HG02885 (cell line): ENCODE results near the gene TALDO1.

Experiments
- ATAC-seq: cut with Tn5 transposase; IDR thresholded peaks from one replicate; pipeline ENCODE4 v1.9.1; 2021; ENCODE audit warnings: mild to moderate bottlenecking; ENCODE audit not compliant: unreplicated experiment, poor library complexity

The TALDO1 gene

GRCh38 chr11:810040-810567 is 62.8 kb downstream of the TALDO1 start:
- no peak for ATAC-seq

- ATAC-seq, result no peak
Observed at GRCh38 chr11:811446-812245, 64.4 kb downstream of the TALDO1 start.

GRCh38 chr11:812390-812789 is 65.1 kb downstream of the TALDO1 start:
- ATAC-seq, result no peak

- no peak for ATAC-seq
Observed at GRCh38 chr11:813072-813455, 65.8 kb downstream of the TALDO1 start.

- ATAC-seq, result no peak
Observed at GRCh38 chr11:813456-814096, 66.3 kb downstream of the TALDO1 start.
